GM12875 (cell line): ENCODE measurements around the gene SNAP47.

Source experiments
- H3K4me3 ChIP-seq: one replicate; pipeline ENCODE4 v1.5.1; 2011; ENCODE audit warnings: low read depth, low read length, control low read depth
- CTCF ChIP-seq: IDR thresholded peaks from 2 replicates; pipeline ENCODE4 v1.5.1; 2011; ENCODE audit warnings: low read depth, mild to moderate bottlenecking, control low read depth, inconsistent platforms, low read length, moderate library complexity, borderline replicate concordance; ENCODE audit not compliant: insufficient read depth

The SNAP47 gene

GRCh38 chr1:227761621-227762230, 26.5 kb downstream of the SNAP47 start:
- no peak overlapping the region for H3K4me3 ChIP-seq
- TF ChIP-seq CTCF: no peak

DNA sequence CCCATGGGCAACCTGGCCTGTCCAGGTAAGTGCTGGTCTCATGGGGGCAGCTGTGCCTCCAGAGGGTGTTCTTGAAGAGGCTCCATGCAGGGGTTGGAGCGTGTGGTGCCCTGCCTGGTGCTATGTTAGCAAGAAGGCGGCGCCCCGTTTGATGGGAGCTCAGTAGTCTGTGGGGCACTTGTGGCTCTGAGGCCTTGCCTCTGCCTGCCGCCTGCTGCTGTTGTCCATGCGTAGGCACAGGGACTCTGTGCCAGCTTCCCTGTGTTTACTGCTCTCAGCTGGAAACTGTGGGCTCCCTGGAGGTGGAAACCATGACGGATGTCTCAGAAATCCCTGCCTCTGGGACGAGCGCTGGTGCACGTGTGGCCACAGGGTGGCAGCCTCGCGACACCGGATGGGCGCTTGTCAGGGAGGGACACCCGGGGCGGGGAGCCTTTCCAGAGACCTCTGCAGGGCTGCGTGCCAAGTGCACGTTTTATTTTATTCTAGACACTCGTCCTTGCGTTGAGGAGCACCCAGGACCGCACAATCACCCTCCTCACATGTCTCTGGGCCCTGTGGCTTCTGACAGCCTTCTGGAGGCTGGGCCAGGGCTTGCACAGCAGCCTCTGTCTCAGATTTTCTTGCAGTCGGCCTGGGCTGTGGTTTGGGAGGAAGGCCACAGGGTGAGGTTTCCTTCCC, 27.1 kb downstream of the SNAP47 start:
- TF ChIP-seq CTCF: peak; percentile 92
- no peak overlapping the region for H3K4me3 ChIP-seq

GRCh38 chr1:227763246-227764018, 28.2 kb downstream of the SNAP47 start:
- no peak for TF ChIP-seq CTCF

DNA sequence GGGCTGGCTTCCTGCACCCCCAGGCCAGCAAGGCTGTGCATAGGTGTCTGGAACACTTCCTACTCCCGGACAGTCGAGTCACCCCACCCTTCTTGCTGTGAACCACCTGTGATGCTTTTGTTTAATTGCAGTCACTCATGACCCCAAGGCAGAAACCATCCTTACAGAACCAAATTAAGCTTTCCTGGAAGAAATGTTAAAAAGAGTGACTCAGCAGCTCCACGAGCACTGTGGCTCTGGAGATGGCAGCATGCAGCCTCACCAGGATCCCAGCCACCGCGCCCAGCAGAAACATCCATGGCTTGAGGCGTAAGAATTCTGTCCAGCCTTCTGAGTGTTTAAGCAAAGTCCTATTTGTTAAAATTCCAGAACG, 28.8 kb downstream of the SNAP47 start:
- no peak for TF ChIP-seq CTCF
- no peak overlapping the region for H3K4me3 ChIP-seq

More at GRCh38 chr1:227763246-227764018, 28.2 kb downstream of the SNAP47 start:
- no peak overlapping the region for H3K4me3 ChIP-seq

DNA sequence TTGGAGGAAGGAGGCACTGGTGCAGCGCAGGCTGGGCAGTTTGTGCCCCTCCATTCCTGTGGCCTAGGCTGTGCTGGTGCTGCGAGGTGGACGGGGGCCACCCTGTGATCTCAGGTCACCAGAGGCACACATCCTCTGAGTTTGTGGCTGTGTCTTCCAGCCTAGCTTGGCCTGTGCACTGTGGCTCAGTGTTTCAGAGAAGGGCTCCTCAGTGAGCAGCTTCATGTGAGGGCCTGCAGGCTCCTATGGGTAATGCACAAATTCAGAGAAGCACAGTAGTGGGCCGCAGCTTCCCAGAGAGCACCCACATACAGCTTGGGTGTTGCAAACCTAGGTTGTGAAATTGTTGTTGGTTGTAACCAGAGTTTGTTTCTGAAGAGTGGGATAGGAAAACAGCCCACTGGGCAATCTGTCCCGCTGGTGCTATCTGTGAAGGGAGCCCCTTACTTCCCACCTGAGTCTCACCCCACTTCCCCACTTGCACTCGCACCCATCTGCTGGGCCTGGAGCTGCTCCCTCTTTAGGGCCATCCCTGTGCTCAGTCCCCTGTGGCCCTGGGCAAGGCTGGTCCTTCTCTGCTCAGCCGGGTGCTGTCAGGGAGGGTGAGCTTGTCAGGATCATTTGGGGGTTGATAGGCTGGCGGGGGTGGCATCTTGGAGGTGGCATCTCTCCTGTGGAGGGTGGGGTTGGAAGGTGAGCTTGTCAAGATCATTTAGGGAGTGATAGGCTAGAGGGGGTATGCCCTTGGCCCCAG, 30.2 kb downstream of the SNAP47 start:
- no peak overlapping the region for H3K4me3 ChIP-seq
- TF ChIP-seq CTCF: no peak

- no peak overlapping the region for H3K4me3 ChIP-seq
- no peak for TF ChIP-seq CTCF
Observed at GRCh38 chr1:227766015-227766634, 30.9 kb downstream of the SNAP47 start.
